Inferior parietal cortex (tissue), 1 donor: ENCODE results near the gene SORBS2.

Experiments
- DNase-seq: peaks from one replicate; pipeline ENCODE4 v3.0.0-alpha.2; 2016; ENCODE audit errors: extremely low spot score

The SORBS2 gene

GRCh38 chr4:185554365-185555126 lies 257.4 kb downstream of the SORBS2 start:
- no peak for DNase-seq

GRCh38 chr4:185552254-185552653 lies 259.7 kb downstream of the SORBS2 start:
- DNase-seq, result no peak

GRCh38 chr4:185550933-185551332 lies 261.1 kb downstream of the SORBS2 start:
- DNase-seq, result no peak

- no peak for DNase-seq
These were observed 262.8 kb downstream of the SORBS2 start for GRCh38 chr4:185549095-185549639.

- no peak for DNase-seq
These were observed 263.4 kb downstream of the SORBS2 start for GRCh38 chr4:185548587-185548986.

GRCh38 chr4:185546335-185546734 lies 265.7 kb downstream of the SORBS2 start:
- no peak for DNase-seq

GRCh38 chr4:185542626-185543315 lies 269.2 kb downstream of the SORBS2 start:
- DNase-seq, result no peak

GRCh38 chr4:185541251-185541727 lies 270.7 kb downstream of the SORBS2 start:
- DNase-seq, result no peak

GRCh38 chr4:185540487-185541120 lies 271.4 kb downstream of the SORBS2 start:
- no peak for DNase-seq

GRCh38 chr4:185540040-185540439 lies 272.0 kb downstream of the SORBS2 start:
- DNase-seq, result no peak

GRCh38 chr4:185538806-185539205 lies 273.2 kb downstream of the SORBS2 start:
- DNase-seq, result no peak

GRCh38 chr4:185536411-185536709 lies 275.6 kb downstream of the SORBS2 start:
- DNase-seq, result peak; percentile 32

GRCh38 chr4:185535612-185536410 lies 276.2 kb downstream of the SORBS2 start:
- no peak for DNase-seq
